Skeletal muscle satellite cell (primary cell): Measurements from ENCODE around the gene CRYGA.
"Not testable (repeated sequence)": the region's sequence is repeated elsewhere in the genome, so short reads cannot be mapped to it uniquely, and the experiment has no call there.

ENCODE experiments used
- H3K27me3 ChIP-seq: 2 replicates; pipeline ENCODE4 v1.7.0; 2013; ENCODE audit warnings: low read length; ENCODE audit not compliant: control insufficient read depth, insufficient read depth
- H3K36me3 ChIP-seq: 2 replicates; pipeline ENCODE4 v1.7.0; 2013; ENCODE audit warnings: mild to moderate bottlenecking, control low read depth, low read length; ENCODE audit not compliant: insufficient read depth
- H3K4me1 ChIP-seq: 2 replicates; pipeline ENCODE4 v1.7.0; 2013; ENCODE audit warnings: low read length; ENCODE audit not compliant: control insufficient read depth, insufficient read depth
- H3K4me2 ChIP-seq: 2 replicates; pipeline ENCODE4 v1.7.0; 2013; ENCODE audit warnings: mild to moderate bottlenecking, low read length
- H3K4me3 ChIP-seq: 2 replicates; pipeline ENCODE4 v1.7.0; 2013; ENCODE audit warnings: low read length
- H3K9ac ChIP-seq: 2 replicates; pipeline ENCODE4 v1.7.0; 2013; ENCODE audit warnings: mild to moderate bottlenecking, low read depth, low read length, moderate library complexity
- H3K9me3 ChIP-seq: replicated peaks from 2 replicates; pipeline ENCODE4 v1.7.0; 2013; ENCODE audit warnings: mild to moderate bottlenecking, control low read depth, low read length

CRYGA gene

GRCh38 chr2:208153156-208153555 lies 10.2 kb downstream of the CRYGA start:
- Histone ChIP-seq H3K36me3 (no peaks in the 10 kb centered on the region), H3K4me3 (no peak overlapping the region), H3K4me2 (no peak overlapping the region), H3K9ac (no peak overlapping the region), H3K9me3 (no peaks in the 10 kb centered on the region), H3K27me3 (peaks cover 4% of the 10 kb centered on the region), H3K4me1 (no peaks in the 10 kb centered on the region)

DNA sequence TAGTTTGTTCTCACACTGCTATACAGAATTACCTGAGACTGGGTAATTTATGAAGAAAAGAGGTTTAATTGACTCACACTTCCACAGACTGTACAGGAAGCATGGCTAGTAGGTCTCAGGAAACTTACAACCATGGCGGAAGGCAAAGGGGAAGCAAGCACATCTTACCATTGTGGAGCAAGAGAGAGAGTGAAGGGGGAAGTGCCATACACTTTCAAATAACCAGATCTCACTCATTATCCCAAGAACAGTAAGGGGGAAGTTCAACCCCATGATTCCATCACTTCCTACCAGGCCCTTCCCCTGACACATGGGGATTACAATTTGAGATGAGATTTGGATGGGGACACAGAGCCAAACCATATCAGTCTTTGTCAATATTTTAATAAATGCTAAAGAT lies 12.4 kb downstream of the CRYGA start:
- Histone ChIP-seq H3K36me3 (no peaks in the 10 kb centered on the region), H3K27me3 (peaks cover 9% of the 10 kb centered on the region), H3K4me1 (no peaks in the 10 kb centered on the region), H3K9ac (no peak overlapping the region), H3K9me3 (no peaks in the 10 kb centered on the region), H3K4me2 (no peak overlapping the region), H3K4me3 (no peak overlapping the region)

DNA sequence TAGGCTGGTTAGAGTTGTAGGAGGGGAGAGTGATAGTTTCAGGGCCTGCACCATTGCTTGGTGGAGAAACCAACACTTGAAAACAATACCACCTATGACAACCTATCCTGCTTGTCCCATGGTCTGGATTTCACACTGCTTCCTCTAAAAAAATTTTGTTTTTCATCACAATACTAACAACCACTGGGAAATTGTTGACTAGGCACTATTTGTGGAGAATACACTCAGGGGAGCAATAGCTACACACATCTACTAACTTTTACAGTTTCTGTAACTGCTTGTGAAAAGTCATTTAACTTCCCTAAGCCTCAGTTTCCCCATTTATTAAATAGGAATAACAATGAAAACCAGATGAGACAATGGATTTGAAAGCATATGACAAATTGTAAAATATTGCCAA lies 13.3 kb downstream of the CRYGA start:
- Histone ChIP-seq H3K36me3 (no peaks in the 10 kb centered on the region), H3K4me1 (no peaks in the 10 kb centered on the region), H3K27me3 (peaks cover 5% of the 10 kb centered on the region), H3K9ac (no peak overlapping the region), H3K4me3 (no peak overlapping the region), H3K9me3 (no peaks in the 10 kb centered on the region), H3K4me2 (no peak overlapping the region)

DNA sequence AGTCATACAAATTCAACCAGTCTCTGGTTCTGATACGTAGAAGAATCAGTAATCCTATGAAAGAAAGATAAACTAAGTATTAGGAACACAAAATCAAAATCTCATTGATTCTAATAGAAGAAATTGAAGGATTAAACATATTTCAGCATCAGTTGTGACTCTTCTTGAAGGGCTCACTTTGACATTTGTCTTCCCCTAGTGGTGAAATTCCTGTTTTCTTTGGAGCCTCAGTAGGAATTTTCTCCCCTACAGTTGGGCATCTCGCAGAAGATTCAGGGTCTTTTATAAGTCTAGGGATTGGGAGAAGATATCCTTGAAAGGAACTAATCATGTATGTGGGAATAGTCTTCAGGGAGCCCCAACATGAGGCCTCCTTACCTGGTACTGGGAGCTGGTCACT lies 14.6 kb downstream of the CRYGA start:
- Histone ChIP-seq H3K27me3 (peaks cover 5% of the 10 kb centered on the region), H3K4me2 (no peak overlapping the region), H3K4me1 (no peaks in the 10 kb centered on the region), H3K9me3 (no peaks in the 10 kb centered on the region), H3K9ac (no peak overlapping the region), H3K4me3 (no peak overlapping the region), H3K36me3 (no peaks in the 10 kb centered on the region)

DNA sequence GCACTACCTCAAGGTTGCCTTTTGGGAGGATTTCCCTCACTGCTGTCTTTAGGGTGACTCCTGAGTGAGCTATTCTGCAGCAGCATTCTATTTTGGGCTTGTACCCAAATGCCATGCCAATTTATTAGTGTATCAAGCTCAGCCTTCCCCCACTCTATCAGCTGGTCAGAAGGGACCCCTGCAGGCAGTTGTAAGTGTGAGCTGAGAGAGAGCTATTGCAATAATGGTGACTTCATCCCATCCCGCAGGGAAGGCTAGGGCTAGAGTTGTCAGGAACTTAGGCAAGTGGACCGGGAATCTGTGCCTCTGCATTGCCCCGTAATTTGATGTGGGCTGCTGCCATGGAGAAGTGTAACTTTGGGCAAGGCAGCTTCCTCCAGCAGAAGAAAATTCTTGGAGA lies 15.6 kb downstream of the CRYGA start:
- Histone ChIP-seq H3K4me1 (no peaks in the 10 kb centered on the region), H3K27me3 (peaks cover 5% of the 10 kb centered on the region)

DNA sequence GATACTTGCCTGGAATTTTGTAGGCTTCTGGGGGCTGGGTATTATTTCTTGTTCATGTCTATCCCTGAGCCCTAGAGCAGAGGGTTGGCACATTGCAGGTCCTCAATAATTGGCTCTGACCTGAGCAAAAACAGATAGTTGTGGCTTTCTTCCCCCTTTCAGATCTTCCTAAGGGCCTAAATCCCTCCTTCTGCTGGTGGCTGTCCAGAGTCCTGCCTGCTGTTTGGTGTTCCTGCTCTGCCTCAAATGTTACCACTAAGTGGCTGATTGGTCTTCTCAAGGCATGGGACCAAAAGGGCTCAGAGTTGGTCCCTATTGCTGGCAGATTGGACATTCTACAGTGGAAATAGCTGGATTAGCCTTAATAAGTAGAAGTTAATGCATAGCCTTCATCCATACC lies 16.4 kb downstream of the CRYGA start:
- Histone ChIP-seq H3K27me3 (peaks cover 5% of the 10 kb centered on the region), H3K9ac (no peak overlapping the region), H3K4me1 (no peaks in the 10 kb centered on the region)

More for the DNA sequence above, 15.6 kb downstream of the CRYGA start:
- Histone ChIP-seq H3K9ac (no peak overlapping the region), H3K36me3 (no peaks in the 10 kb centered on the region), H3K4me2 (no peak overlapping the region), H3K4me3 (no peak overlapping the region), H3K9me3 (no peaks in the 10 kb centered on the region)

GRCh38 chr2:208146006-208146405 lies 17.4 kb downstream of the CRYGA start, which contains the start of gene CRYGB:
Gene CRYGB, minus strand, starts transcription at chr2:208146158. Its CDS starts 38 bp downstream, at chr2:208146120.
- Histone ChIP-seq H3K9ac (no peak within 1 kb of the TSS), H3K4me1 (no peaks in the 10 kb centered on the region), H3K9me3 (no peaks in the 10 kb centered on the region)

More for the DNA sequence above, 16.4 kb downstream of the CRYGA start:
- H3K9me3 ChIP-seq = no peaks in the 10 kb centered on the region
- no peaks in the 10 kb centered on the region for H3K36me3 ChIP-seq
- H3K4me3 ChIP-seq = no peak overlapping the region
- H3K4me2 ChIP-seq = no peak overlapping the region

GRCh38 chr2:208142925-208143799 lies 20.2 kb downstream of the CRYGA start:
- no peak overlapping the region for H3K4me3 ChIP-seq
- H3K27me3 ChIP-seq = peaks cover 5% of the 10 kb centered on the region
- H3K4me1 ChIP-seq = no peaks in the 10 kb centered on the region
- H3K4me2 ChIP-seq = no peak overlapping the region
- no peaks in the 10 kb centered on the region for H3K9me3 ChIP-seq
- H3K9ac ChIP-seq = no peak overlapping the region
- no peaks in the 10 kb centered on the region for H3K36me3 ChIP-seq

More at GRCh38 chr2:208146006-208146405, 17.4 kb downstream of the CRYGA start, which contains the start of gene CRYGB:
- Histone ChIP-seq H3K36me3 (no peaks in the 10 kb centered on the region), H3K4me2 (no peak within 1 kb of the TSS), H3K27me3 (peaks cover 5% of the 10 kb centered on the region), H3K4me3 (no peak within 1 kb of the TSS)

DNA sequence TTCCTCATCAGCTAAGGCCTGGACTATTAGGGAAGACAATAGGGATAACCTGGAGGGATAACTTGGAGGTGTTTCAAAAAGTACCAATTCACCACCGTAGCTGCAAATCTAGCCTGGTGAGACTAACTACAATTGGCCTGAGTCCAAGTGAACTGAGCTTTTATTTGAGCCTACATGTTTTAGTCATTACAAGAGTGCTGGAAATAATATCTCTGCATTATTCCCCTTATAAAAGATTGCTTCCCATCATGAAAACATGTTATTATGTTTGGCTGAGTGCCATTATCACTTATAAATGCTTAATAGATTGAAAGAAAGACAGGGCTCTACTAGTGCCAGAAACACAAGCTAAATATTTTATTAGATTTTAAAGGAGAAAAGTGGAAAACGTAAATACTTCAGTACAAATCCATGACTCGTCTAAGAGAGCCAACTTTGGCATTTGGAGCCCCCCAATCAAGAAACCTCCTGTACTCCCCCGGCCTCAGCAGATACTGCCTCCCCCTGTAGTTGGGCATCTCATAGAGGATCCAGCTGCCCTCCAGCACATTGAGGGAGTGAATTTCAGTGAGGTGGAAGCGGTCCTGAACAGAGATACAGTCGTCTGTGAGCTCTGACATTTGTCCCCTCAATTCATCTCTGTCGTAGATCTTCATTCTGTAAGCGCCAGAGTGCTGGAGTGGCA lies 21.0 kb downstream of the CRYGA start:
- Histone ChIP-seq H3K4me2 (no peak overlapping the region), H3K27me3 (no peaks in the 10 kb centered on the region), H3K9ac (no peak overlapping the region), H3K4me1 (no peaks in the 10 kb centered on the region), H3K36me3 (no peaks in the 10 kb centered on the region), H3K9me3 (no peaks in the 10 kb centered on the region), H3K4me3 (no peak overlapping the region)

GRCh38 chr2:208139447-208139846 lies 23.9 kb downstream of the CRYGA start:
- H3K9me3 ChIP-seq = no peaks in the 10 kb centered on the region
- H3K4me3 ChIP-seq = no peak overlapping the region
- H3K4me2 ChIP-seq = no peak overlapping the region
- H3K4me1 ChIP-seq = no peaks in the 10 kb centered on the region
- no peaks in the 10 kb centered on the region for H3K27me3 ChIP-seq
- no peak overlapping the region for H3K9ac ChIP-seq
- H3K36me3 ChIP-seq = no peaks in the 10 kb centered on the region

- H3K9me3 ChIP-seq, H3K36me3 ChIP-seq, H3K4me2 ChIP-seq, H3K27me3 ChIP-seq, H3K9ac ChIP-seq, H3K4me3 ChIP-seq, H3K4me1 ChIP-seq: not testable (repeated sequence)
Measured at GRCh38 chr2:208138334-208138733, 25.1 kb downstream of the CRYGA start.
